Right ventricle myocardium inferior (tissue), 1 donor: Measurements from ENCODE around the gene ZNF343. TPM values are rescaled to one million over a fixed set of nuclear protein-coding genes. Genes with fewer than 3 reads are reported as not detected.
"Not testable (repeated sequence)": the region's sequence is repeated elsewhere in the genome, so short reads cannot be mapped to it uniquely, and the experiment has no call there.

Source experiments
- ATAC-seq: fragments of 200-7000 bp; cut with Tn5 transposase; one replicate; pipeline ENCODE4 v1.9.1; 2020; ENCODE audit warnings: mild to moderate bottlenecking, moderate library complexity
- DNase-seq: peaks from one replicate; pipeline ENCODE4 v3.0.0; 2021; ENCODE audit errors: missing footprints
- intact Hi-C: fragments of 100-400 bp; cut with DNase I; formaldehyde crosslinking; loops from one replicate; pipeline ENCODE4 v1.11.0; 2022
- total RNA-seq: library from RNA; stranded (reverse); fragmentation: NEBNext Ultra II Directional; extraction: Animal tissue kit (Norgen Biotek cat#: 25700); gene quantifications from one replicate; pipeline ENCODE4 v1.2.1, GENCODE V29; 2021
- donor health status: DM: no; HTN: yes; CAD: no; lungs with severe emphysema.

The ZNF343 gene
- total RNA-seq, 1 donor from 2014 or later = 5.8 TPM

GRCh38 chr20:2523919-2524708 lies 15.4 kb upstream of the ZNF343 start:
- peak; percentile 72 for ATAC-seq
- intact Hi-C loops = loop anchor here (2.0 to 5.0 kb wide), 2 partner anchors 53 to 128 kb away; partner anchors contain the start of genes NOP56 and SNRPB
- peak; percentile 95 for DNase-seq

- intact Hi-C loops = loop anchor here (5.0 kb wide), 1 partner anchor 129 kb away; the partner anchor contains the start of gene NOP56
- not testable (repeated sequence) for DNase-seq, ATAC-seq
These were observed 14.2 kb upstream of the ZNF343 start for GRCh38 chr20:2522826-2523429.

- no peak for ATAC-seq
- intact Hi-C loops = loop anchor here (1.0 to 5.0 kb wide), 2 partner anchors 13 to 131 kb away; partner anchors contain the start of genes NOP56 and ZNF343
- no peak for DNase-seq
These were observed 12.9 kb upstream of the ZNF343 start for GRCh38 chr20:2521369-2522305.

- DNase-seq (no peak), ATAC-seq (no peak)
- intact Hi-C loops = loop anchor here (1.0 to 5.0 kb wide), 2 partner anchors 12 to 132 kb away; partner anchors contain the start of genes NOP56 and ZNF343
These were observed 11.9 kb upstream of the ZNF343 start for GRCh38 chr20:2520617-2521016.

- DNase-seq (no peak), ATAC-seq (no peak)
- intact Hi-C loops = no loop called here
These were observed 10.5 kb upstream of the ZNF343 start for GRCh38 chr20:2519115-2519809.

GRCh38 chr20:2518558-2518957 lies 9.8 kb upstream of the ZNF343 start:
- no peak for ATAC-seq
- intact Hi-C loops = no loop called here
- DNase-seq = no peak

- DNase-seq (no peak), ATAC-seq (no peak)
- intact Hi-C loops = no loop called here
These were observed 9.4 kb upstream of the ZNF343 start for GRCh38 chr20:2518096-2518495.

- DNase-seq (no peak), ATAC-seq (no peak)
- intact Hi-C loops = no loop called here
These were observed 7.7 kb upstream of the ZNF343 start for GRCh38 chr20:2516399-2516798.

GRCh38 chr20:2515203-2515602 lies 6.5 kb upstream of the ZNF343 start:
- ATAC-seq (no peak), DNase-seq (no peak)
- intact Hi-C loops = no loop called here

- ATAC-seq = no peak
- DNase-seq = no peak
- intact Hi-C loops = loop anchor here (2.0 kb wide), 1 partner anchor 39 kb away; the partner anchor contains the start of gene SNRPB
These were observed 1.1 kb upstream of the ZNF343 start for GRCh38 chr20:2509794-2510193.

GRCh38 chr20:2509468-2509781 lies 710 bp upstream of the ZNF343 start:
- no peak for DNase-seq
- intact Hi-C loops = loop anchor here (2.0 kb wide), 1 partner anchor 39 kb away; the partner anchor contains the start of gene SNRPB
- ATAC-seq = no peak

GRCh38 chr20:2507875-2508630 lies 662 bp downstream of the ZNF343 start:
- DNase-seq (no peak), ATAC-seq (peak; percentile 42)
- intact Hi-C loops = loop anchor here (1.0 to 2.0 kb wide), 2 partner anchors 13 to 37 kb away; partner anchors contain the start of gene SNRPB

GRCh38 chr20:2507464-2507863 lies 1.3 kb downstream of the ZNF343 start:
- no peak for ATAC-seq
- no peak for DNase-seq
- intact Hi-C loops = no loop called here

- DNase-seq, intact Hi-C loops, ATAC-seq: not testable (repeated sequence)
These were observed 2.3 kb downstream of the ZNF343 start for GRCh38 chr20:2506426-2506825.

GRCh38 chr20:2504803-2505202 lies 3.9 kb downstream of the ZNF343 start:
- ATAC-seq, DNase-seq, intact Hi-C loops: not testable (repeated sequence)

GRCh38 chr20:2502808-2503384 lies 5.8 kb downstream of the ZNF343 start:
- ATAC-seq, intact Hi-C loops, DNase-seq: not testable (repeated sequence)

GRCh38 chr20:2485661-2486060 lies 23.1 kb downstream of the ZNF343 start:
- DNase-seq (peak; percentile 70), ATAC-seq (peak; percentile 98)
- intact Hi-C loops = no loop called here
